ENCODE results near the gene CXADR.

CXADR gene

GRCh38 chr21:17538576-17538975 lies 25.7 kb downstream of the CXADR start:
- no peak overlapping the region for H3K27ac ChIP-seq
- DNase-seq (ENCODE audit: low read depth, low spot score): no peak

GRCh38 chr21:17539323-17539722 lies 26.5 kb downstream of the CXADR start:
- H3K27ac ChIP-seq: no peak overlapping the region
- DNase-seq (ENCODE audit: low read depth, low spot score): no peak

GRCh38 chr21:17539743-17540341 lies 27.0 kb downstream of the CXADR start:
- DNase-seq (ENCODE audit: low read depth, low spot score): no peak
- no peak overlapping the region for H3K27ac ChIP-seq

DNA sequence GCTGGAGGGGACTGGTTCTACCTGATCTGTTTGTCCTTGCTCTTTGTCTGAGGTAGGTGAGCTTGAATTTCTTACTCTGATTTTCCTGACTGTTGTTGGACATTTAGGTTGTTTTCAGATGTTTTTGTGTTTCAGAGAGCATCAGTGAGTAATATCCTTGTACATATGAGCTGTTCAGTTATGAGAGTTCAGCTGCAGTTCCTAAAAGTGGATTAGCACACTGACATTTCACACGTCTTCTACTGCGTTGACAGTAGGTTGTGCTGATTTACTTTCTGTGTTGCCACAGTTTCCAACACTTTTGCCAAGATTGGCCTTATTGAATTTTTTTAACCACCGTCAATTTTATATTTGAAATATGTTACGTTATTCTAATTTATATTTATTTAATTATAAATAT lies 27.7 kb downstream of the CXADR start:
- DNase-seq (ENCODE audit: low read depth, low spot score): no peak
- no peak overlapping the region for H3K27ac ChIP-seq

GRCh38 chr21:17542371-17543011 lies 29.6 kb downstream of the CXADR start:
- no peak overlapping the region for H3K27ac ChIP-seq
- no peak for DNase-seq (ENCODE audit: low read depth, low spot score)

DNA sequence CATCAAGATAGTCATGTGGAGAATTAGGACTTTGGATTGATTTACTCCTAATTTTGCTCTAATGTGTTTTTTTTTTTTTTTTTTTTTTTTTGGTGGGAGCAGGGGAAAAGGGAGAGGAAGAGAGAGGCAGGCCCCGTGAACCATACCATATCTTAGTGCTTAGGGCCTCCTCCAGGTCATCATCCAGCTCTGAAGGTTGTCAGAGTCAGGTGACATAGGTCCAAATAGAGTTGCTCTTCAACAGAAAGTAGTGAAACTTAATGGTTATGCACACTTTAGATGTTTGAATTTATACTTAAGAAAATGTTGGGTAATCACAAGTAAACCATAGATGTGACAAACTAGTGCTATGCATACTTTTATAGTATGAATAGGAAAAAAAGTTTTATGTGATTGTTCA lies 32.2 kb downstream of the CXADR start:
- no peak for DNase-seq (ENCODE audit: low read depth, low spot score)
- H3K27ac ChIP-seq: no peak overlapping the region

GRCh38 chr21:17548262-17548661 lies 35.4 kb downstream of the CXADR start:
- H3K27ac ChIP-seq: no peak overlapping the region
- DNase-seq (ENCODE audit: low read depth, low spot score): no peak

DNA sequence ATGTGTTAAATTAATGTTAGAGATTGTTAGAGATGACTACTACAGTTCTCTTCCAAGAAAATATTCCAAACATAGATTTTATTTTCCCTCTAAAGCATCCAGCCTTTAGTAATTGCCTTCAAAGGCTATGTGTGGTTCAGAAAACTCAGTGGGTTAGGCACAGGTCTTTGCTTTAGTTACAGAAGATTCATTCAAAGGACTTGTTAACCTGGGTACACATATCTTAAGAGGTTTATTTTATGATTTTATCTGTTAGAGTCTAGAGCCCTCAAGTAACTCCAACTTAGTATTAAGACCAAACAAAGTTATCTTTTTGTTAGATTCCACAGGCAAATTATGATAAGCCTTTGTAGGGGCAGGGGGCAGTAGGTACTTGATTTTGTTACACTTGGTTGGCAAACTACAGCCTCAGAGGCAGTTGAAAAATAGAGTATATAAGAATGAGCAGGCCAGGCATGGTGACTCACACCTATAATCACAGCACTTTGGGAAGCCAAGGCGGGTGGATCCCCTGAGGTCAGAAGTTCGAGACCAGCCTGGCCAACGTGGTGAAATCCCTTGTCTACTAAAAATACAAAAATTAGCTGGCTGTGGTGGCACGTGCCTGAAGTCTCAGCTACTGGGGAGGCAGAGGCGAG lies 37.9 kb downstream of the CXADR start:
- no peak for DNase-seq (ENCODE audit: low read depth, low spot score)
- no peak overlapping the region for H3K27ac ChIP-seq

DNA sequence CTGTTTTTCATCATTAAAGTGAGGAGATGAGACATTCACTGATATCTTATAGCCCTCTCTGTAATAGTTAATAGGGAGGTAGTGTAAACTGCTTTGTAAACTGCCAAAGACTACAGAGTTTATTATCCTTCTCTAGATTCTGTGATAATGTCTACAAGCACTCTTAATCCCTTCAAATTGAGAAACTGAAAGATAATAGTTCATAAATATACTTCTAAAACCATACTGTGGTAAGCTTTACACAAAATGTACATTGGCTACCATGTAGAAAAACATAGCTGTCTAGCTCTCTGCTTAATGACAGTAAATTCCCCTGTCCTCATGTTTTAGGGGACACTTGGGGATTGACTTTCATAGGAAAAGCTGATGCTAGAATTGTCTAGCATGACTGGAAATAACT lies 39.6 kb downstream of the CXADR start:
- no peak overlapping the region for H3K27ac ChIP-seq
- DNase-seq (ENCODE audit: low read depth, low spot score): no peak

- DNase-seq (ENCODE audit: low read depth, low spot score): no peak
- no peak overlapping the region for H3K27ac ChIP-seq
These were observed 41.3 kb downstream of the CXADR start for GRCh38 chr21:17554120-17554519.

DNA sequence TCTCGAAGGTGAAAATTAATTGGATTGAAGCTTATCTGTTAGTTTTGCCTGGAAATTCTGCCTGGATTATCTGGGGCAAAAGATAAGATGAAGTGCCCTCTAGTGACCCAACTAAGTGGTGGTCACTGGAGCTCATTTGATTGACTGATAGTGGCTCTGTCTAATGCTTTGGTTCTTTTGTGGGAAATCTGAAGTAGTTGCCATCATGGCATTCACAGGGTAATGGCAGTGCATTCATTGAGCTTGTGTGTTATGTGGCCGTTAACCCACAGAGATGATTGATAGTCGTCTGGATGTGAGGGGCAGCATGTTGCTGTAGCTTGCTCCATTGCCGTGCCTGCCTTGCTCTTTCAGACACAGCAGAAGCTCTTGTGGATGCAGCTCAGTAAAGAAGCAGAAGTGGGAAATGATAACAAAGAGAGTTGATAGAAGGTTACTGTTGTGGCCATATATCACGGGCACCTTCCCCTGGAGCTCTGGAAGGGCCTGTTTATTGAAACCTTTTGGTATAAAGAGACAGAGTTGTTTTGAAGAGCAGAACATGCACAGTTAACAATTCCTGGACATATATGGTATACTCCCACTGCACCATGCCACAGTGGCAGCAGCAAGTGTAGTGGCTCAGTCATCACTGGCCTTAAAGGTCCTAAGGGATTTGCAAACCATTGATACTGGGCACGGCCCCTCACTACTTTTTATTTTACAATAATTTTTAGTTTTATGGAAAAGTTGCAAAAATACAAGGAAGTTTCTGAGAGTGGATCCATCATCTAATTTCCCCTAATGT lies 42.0 kb downstream of the CXADR start:
- H3K27ac ChIP-seq: no peak overlapping the region
- no peak for DNase-seq (ENCODE audit: low read depth, low spot score)

- DNase-seq (ENCODE audit: low read depth, low spot score): no peak
- no peak overlapping the region for H3K27ac ChIP-seq
These were observed 47.7 kb downstream of the CXADR start for GRCh38 chr21:17560377-17561025.

GRCh38 chr21:17570786-17571185 lies 57.9 kb downstream of the CXADR start:
- no peak for DNase-seq (ENCODE audit: low read depth, low spot score)
- no peak overlapping the region for H3K27ac ChIP-seq

DNA sequence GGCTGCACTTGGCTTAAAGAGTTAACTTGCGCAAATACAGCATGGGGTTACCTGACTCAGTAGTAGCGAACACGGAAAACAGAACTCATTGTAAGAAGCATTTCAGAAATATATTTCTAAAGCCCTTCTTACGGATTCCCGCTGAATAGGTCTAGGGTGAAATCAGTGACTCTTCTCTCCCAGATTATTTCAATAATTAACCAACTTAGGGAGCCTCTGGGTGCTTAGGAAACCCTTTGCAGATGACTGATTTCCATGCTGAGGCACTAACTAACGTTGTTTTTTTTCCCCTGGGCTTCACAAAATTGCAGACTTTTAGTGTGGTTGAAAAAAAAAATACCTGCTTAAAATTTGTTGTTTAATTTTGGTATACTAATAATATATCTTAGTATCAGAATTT lies 59.6 kb downstream of the CXADR start:
- DNase-seq (ENCODE audit: low read depth, low spot score): no peak
- no peak overlapping the region for H3K27ac ChIP-seq

DNA sequence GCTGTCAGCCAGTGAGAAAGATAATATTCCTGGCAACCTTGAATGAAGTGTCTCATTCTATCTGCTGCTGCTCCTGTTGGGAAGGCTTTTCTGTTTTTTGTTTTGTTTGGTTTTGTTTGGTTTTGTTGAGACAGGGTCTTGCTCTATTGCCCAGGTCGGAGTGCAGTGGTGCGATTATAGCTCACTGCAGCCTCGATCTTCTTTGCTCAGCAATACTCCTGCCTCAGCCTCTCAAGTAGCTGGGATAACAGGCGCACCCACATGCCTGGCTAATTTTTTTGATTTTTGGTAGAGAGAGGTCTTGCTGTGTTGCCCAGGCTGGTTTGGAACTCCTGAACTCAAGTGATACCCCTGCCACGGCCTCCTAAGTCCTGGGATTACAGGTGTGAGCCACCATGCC lies 62.2 kb downstream of the CXADR start:
- no peak overlapping the region for H3K27ac ChIP-seq
- DNase-seq (ENCODE audit: low read depth, low spot score): no peak

GRCh38 chr21:17576080-17576835 lies 63.4 kb downstream of the CXADR start:
- no peak for DNase-seq (ENCODE audit: low read depth, low spot score)
- no peak overlapping the region for H3K27ac ChIP-seq

- DNase-seq (ENCODE audit: low read depth, low spot score): no peak
- H3K27ac ChIP-seq: no peak overlapping the region
These were observed 64.9 kb downstream of the CXADR start for GRCh38 chr21:17577701-17578100.

- DNase-seq (ENCODE audit: low read depth, low spot score): no peak
- H3K27ac ChIP-seq: no peak overlapping the region
These were observed 65.3 kb downstream of the CXADR start for GRCh38 chr21:17578162-17578561.

DNA sequence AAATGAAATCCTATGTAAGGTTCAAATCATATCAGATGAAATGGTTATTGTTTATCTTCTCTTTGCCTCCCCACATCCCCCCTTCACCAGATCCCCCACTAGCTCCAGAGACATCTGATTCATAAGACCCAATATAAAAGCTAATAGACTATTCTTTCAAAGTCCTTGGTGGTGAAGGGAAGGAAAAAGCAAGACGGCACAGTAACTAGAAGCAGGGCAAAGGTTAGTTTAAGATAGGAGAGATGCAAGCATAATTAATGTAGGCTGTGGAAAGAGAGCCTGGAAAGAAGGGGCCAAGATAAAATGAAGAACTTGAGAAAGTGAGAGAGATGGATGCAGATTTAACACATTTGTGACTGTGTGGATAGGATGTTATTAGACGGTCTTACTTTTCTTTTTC lies 66.0 kb downstream of the CXADR start:
- H3K27ac ChIP-seq: no peak overlapping the region
- no peak for DNase-seq (ENCODE audit: low read depth, low spot score)

- H3K27ac ChIP-seq: no peak overlapping the region
- no peak for DNase-seq (ENCODE audit: low read depth, low spot score)
These were observed 67.5 kb downstream of the CXADR start for GRCh38 chr21:17580319-17580718.
